NCI-H748 (cell line): ENCODE data around the gene C1S.
A peak's percentile ranks its signal among the peaks of the same experiment; 100 is the strongest.
"Not testable (repeated sequence)": the region's sequence is repeated elsewhere in the genome, so short reads cannot be mapped to it uniquely, and the experiment has no call there.

Experiments used
- DNase-seq: peaks from one replicate; lab custom pipeline; 2025; ENCODE audit not compliant: unreplicated experiment; lab: John Stamatoyannopoulos, UW

C1S gene

GRCh38 chr12:7060353-7060954, at the start of gene C1S:
TSS of gene C1S (plus strand) at chr12:7060718. CDS start at chr12:7061913, 1,195 bp downstream.
- no peak for DNase-seq

- not testable (repeated sequence) for DNase-seq
These were observed 49.1 kb upstream of the C1S start for GRCh38 chr12:7011398-7011797.

- no peak for DNase-seq
These were observed 48.4 kb upstream of the C1S start for GRCh38 chr12:7012024-7012607.

GRCh38 chr12:7013101-7013500, 47.4 kb upstream of the C1S start:
- no peak for DNase-seq

GRCh38 chr12:7015555-7016370, 44.8 kb upstream of the C1S start:
- no peak for DNase-seq

GRCh38 chr12:7016958-7017571, 43.5 kb upstream of the C1S start:
- no peak for DNase-seq

- DNase-seq = peak; percentile 74
These were observed 42.6 kb upstream of the C1S start for GRCh38 chr12:7017870-7018349.

GRCh38 chr12:7018350-7019042, 42.0 kb upstream of the C1S start, which contains the start of gene LPCAT3:
TSS of gene LPCAT3 (minus strand) at chr12:7018476. CDS start at chr12:7018424, 52 bp downstream.
- DNase-seq = peak; percentile 97

- DNase-seq = peak; percentile 47
These were observed 41.4 kb upstream of the C1S start for GRCh38 chr12:7019043-7019569.

- DNase-seq = no peak
These were observed 38.6 kb upstream of the C1S start for GRCh38 chr12:7021956-7022355.

- DNase-seq = no peak
These were observed 37.4 kb upstream of the C1S start for GRCh38 chr12:7023114-7023513.

- no peak for DNase-seq
These were observed 33.7 kb upstream of the C1S start for GRCh38 chr12:7026854-7027253.

- no peak for DNase-seq
These were observed 29.2 kb upstream of the C1S start for GRCh38 chr12:7031306-7031705.

- DNase-seq = no peak
These were observed 27.5 kb upstream of the C1S start for GRCh38 chr12:7032990-7033389.

- DNase-seq = no peak
These were observed 26.1 kb upstream of the C1S start for GRCh38 chr12:7034464-7034863.

GRCh38 chr12:7035463-7035862, 25.1 kb upstream of the C1S start:
- no peak for DNase-seq

GRCh38 chr12:7037411-7037810, 23.1 kb upstream of the C1S start:
- DNase-seq = not testable (repeated sequence)

- DNase-seq = no peak
These were observed 21.9 kb upstream of the C1S start for GRCh38 chr12:7038591-7038990.

- DNase-seq = no peak
These were observed 21.1 kb upstream of the C1S start for GRCh38 chr12:7039403-7039802.

- DNase-seq = peak; percentile 20
These were observed 17.7 kb upstream of the C1S start for GRCh38 chr12:7042842-7043241.

- DNase-seq = no peak
These were observed 14.6 kb upstream of the C1S start for GRCh38 chr12:7045913-7046312.
